ENCODE data around the gene RNF157. TPM values are rescaled to one million over a fixed set of nuclear protein-coding genes. Genes with fewer than 3 reads are reported as not detected.

Gene RNF157
- total and polyA plus RNA-seq, 9 of the 15 experiments (the other 6 are each of a cell fraction or from before 2014, with no cell fraction given) = 8.1 to 31.7 (median 20.8) TPM

DNA sequence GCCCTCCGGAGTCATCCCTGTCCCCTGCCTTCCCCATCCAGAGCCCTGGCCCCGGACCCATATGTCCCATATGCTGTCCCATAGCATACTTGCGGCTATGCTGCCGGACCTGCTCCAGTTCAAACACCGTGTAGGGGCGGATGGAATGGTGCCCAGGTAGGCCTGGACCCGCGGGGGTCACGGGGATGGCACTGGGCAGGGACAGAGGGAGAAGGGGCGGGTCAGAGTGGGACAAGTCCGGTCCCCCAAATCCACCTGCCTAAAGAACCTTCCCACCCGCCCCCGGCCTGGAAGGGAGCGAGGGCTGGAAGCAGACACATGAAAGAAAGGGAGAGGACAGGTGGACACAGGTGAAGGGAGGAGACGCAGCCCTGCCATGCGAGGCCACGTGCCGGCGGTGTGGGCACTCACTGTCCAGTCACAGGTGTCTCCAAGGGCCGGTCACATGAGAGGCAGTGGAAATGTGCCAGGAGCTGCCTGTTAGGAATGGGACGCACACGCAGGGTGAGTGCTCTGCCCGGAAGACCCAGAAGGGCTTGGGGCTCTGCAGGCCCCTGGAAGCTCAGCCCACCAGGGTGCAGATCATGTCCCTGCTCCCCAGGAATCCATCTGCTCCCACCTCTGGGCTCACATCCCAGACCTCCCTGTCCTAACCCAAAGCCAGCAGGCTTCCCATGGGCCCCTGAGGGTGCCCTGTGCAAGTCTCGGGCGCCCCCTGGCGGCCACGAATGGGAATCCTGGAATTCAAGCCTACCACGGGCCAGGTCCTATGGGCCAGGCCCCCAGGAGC, 38.9 kb upstream of the RNF157 start (continued):
- TF ChIP-seq TEAD4 (IDR thresholded peaks at IDR 0.05; ENCODE audit: low read length) (peak; percentile 64; the same call in 1 of the 2 replicates), TEAD4 (CRISPR knock-in tag; IDR thresholded peaks at IDR 0.05; ENCODE audit: borderline replicate concordance) (no peak), ZNF274 (IDR thresholded peaks at IDR 0.05; ENCODE audit: borderline replicate concordance, low read depth, low read length) (no peak), ZNF324 (CRISPR knock-in tag; IDR thresholded peaks at IDR 0.05) (no peak), MIER1 (IDR thresholded peaks at IDR 0.05; ENCODE audit: low read depth) (no peak), LEF1 (IDR thresholded peaks at IDR 0.05) (no peak), KLF16 (IDR thresholded peaks at IDR 0.05) (peak; percentile 50; the same call in 1 of the 2 replicates)

DNA sequence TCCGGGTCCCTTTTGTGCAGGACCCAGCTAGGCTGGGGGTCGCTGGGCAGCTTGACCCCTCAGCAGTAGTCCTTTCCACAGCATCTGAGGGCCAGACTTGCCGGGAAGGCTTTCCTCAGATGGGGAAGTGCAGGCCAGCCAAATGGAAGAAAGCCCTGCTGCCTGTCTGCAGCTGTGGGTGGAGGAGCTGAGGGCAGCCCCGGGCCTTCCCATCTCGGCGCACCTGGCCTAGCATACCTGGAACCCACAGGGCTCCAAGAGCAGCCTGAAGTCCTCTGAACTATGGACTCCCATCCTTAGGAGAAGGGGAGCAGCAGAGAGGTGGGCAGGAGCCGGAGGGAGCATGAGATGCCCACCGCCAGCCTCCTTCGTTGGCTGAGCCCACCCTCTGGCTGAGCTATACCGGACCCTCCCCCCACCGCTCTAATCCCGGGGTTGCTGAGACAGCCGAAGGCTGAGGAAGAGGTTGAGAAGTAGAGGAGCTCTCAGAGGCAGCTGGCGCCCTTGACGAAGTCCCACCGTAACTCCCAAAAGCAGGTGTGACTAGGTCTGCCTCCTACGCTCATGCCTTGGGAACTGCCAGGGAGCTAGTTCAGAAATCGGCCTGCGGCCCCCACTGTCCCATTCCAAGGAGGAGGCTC, 38.1 kb upstream of the RNF157 start:
- intact Hi-C loops (cut with micrococcal nuclease) = loop anchor here (5.0 kb wide), 1 partner anchor 261 kb away; no protein-coding TSS in a partner anchor
- Histone ChIP-seq H4K20me1 (replicated peaks; ENCODE audit: control insufficient read depth, insufficient read depth, low read length) (no peaks in the 10 kb centered on the region), H3K79me2 (ENCODE audit: control insufficient read depth, insufficient read depth, low read length) (no peaks in the 10 kb centered on the region), H2AFZ (ENCODE audit: low read depth, low read length) (no peak overlapping the region), H3K9me3 (replicated peaks; ENCODE audit: control insufficient read depth, insufficient read depth, low read depth, low read length) (no peaks in the 10 kb centered on the region), H3K36me3 (ENCODE audit: control insufficient read depth, insufficient read depth, low read length) (no peaks in the 10 kb centered on the region), H3K4me2 (ENCODE audit: insufficient read depth, low read length) (no peak overlapping the region), H3K27ac (ENCODE audit: extremely low read depth, low read depth, low read length) (no peak overlapping the region), H3K4me1 (replicated peaks in 1 of 2; ENCODE audit: control insufficient read depth in 2 of 2, insufficient read depth in 2 of 2, low read length in 2 of 2) (peaks cover 12 to 83% of the 10 kb centered on the region in 2 experiments; a peak in 4 of 5 replicates), H3K27me3 (ENCODE audit: control insufficient read depth in 2 of 2, insufficient read depth in 2 of 2, low read length in 2 of 2) (no peaks in the 10 kb centered on the region), H3K9ac (ENCODE audit: insufficient read depth in 1 of 2, low read depth in 2 of 2, low read length in 2 of 2) (peak overlapping the region in 1 of 2 experiments; percentile 66; a peak in 2 of 4 replicates), H3K9me1 (ENCODE audit: control insufficient read depth, insufficient read depth, low read length) (no peaks in the 10 kb centered on the region), H3K4me3 (no peak overlapping the region)
- no TSS peak for BruUV-seq (replicated peaks)
- no peak for FAIRE-seq
- DNase-seq (ENCODE audit: extremely low read depth in 1 of 4, low spot score in 3 of 4) = no peak
- ChIA-PET CTCF (ENCODE audit: low intra/inter-chr PET ratio) (interaction anchor here (0.6 to 4.5 kb wide), 4 partner anchors 21 to 278 kb away, joined by 3 to 89 read pairs (median 9); partner anchors contain the start of gene CDK3), POLR2A (interaction anchor here (0.6 to 7.3 kb wide), 6 partner anchors 7 to 166 kb away, joined by 3 to 91 read pairs (median 4); no protein-coding TSS in a partner anchor)
- in situ Hi-C loops (cut with MboI) = no loop called here
- 82% methylated on average over 15 of the region's 19 CpGs for WGBS (ENCODE audit: insufficient coverage, low coverage, missing lambda C conversion rate)
- no peak for ATAC-seq
- TF ChIP-seq HMG20A (CRISPR knock-in tag; conservative IDR thresholded peaks at IDR 0.05) (no peak), NCOA4 (IDR thresholded peaks at IDR 0.05; ENCODE audit: partially characterized antibody) (no peak), ZNF175 (CRISPR knock-in tag; IDR thresholded peaks at IDR 0.05; ENCODE audit: low read depth) (no peak), MTA1 (IDR thresholded peaks at IDR 0.05; ENCODE audit: borderline replicate concordance) (no peak), SPI1 (IDR thresholded peaks at IDR 0.05; ENCODE audit: borderline replicate concordance, low read depth, low read length) (0 out of 2 replicates have a peak, but pooled peaks have one; percentile 1), HMG20B (CRISPR knock-in tag; IDR thresholded peaks at IDR 0.05) (no peak), SRSF9 (IDR thresholded peaks at IDR 0.05; ENCODE audit: borderline replicate concordance, low read depth, low read length) (no peak)
